HCT116 (cell line): Measurements from ENCODE around the gene NCF4. TPM values are rescaled to one million over a fixed set of nuclear protein-coding genes. Genes with fewer than 3 reads are reported as not detected.

Experiments used
- ATAC-seq: fragments of 200-7000 bp; cut with Tn5 transposase; 2 replicates; pipeline ENCODE4 v1.9.1; 2020; ENCODE audit warnings: mild to moderate bottlenecking, moderate library complexity
- BruUV-seq: library from RNA; stranded (reverse); fragments of 400-500 nt; replicated peaks from 2 replicates; lab custom pipeline; 2021; lab: Mats Ljungman, UMichigan
- CTCF ChIA-PET: fragments of 300-600 bp; sonication (Branson Sonifier 250); formaldehyde crosslinking; loops from one replicate; lab custom pipeline; 2021; ENCODE audit warnings: antibody characterized with exemption; lab: Charles Lee
- POLR2A ChIA-PET: fragments of 300-600, 350-600 bp; sonication (Branson Sonifier 250); formaldehyde crosslinking; loops from one replicate; lab custom pipeline; 2021; ENCODE audit warnings: antibody characterized with exemption; lab: Charles Lee
- RAD21 ChIA-PET, 2 experiments: fragments of 300-600 bp; sonication (Branson Sonifier 250); formaldehyde crosslinking; loops; one replicate each; lab custom pipeline; 2023; ENCODE audit warnings: low total read pairs in 2 of 2; ENCODE audit not compliant: uncharacterized antibody in 2 of 2, unreplicated experiment in 2 of 2, low non-redundant PET in 1 of 2; lab: Charles Lee
- DNase-seq: peaks from one replicate; pipeline ENCODE4 v3.0.0-alpha.2; 2010; ENCODE audit warnings: low read depth, low spot score
- H2AFZ ChIP-seq: fragments of 200-600 bp; shearing (Covaris generic), sonication (generic); 2 replicates; pipeline ENCODE4 v1.6.1; 2017; ENCODE audit warnings: low read depth, mixed run types, mixed read lengths, antibody characterized with exemption, low read length; ENCODE audit not compliant: poor library complexity, severe bottlenecking
- H3K27ac ChIP-seq: 2 replicates; pipeline ENCODE4 v1.5.1; 2012; ENCODE audit warnings: low read depth, low read length
- H3K27me3 ChIP-seq: fragments of 200-600 bp; sonication (generic); 2 replicates; pipeline ENCODE4 v1.6.1; 2016; ENCODE audit warnings: mixed run types, low read length, mixed read lengths; ENCODE audit not compliant: insufficient read depth
- H3K36me3 ChIP-seq, 2 experiments: fragments of 200-500 bp in 1 of 2; fragments of 200-600 bp in 1 of 2; sonication (Bioruptor generic) in 1 of 2; sonication (generic) in 1 of 2; 2 replicates each; pipeline versions ENCODE4 v1.5.1 to v1.6.1; 2014 to 2016; ENCODE audit warnings: low read length in 2 of 2, inconsistent platforms in 1 of 2, mixed read lengths in 1 of 2, mixed run types in 1 of 2; ENCODE audit not compliant: insufficient read depth in 2 of 2, control insufficient read depth in 1 of 2
- H3K4me1 ChIP-seq, 2 experiments: fragments of 200-600 bp in 1 of 2; sonication (generic) in 1 of 2; 2 replicates each; pipeline versions ENCODE4 v1.5.1 to v1.6.1; 2012 to 2017; ENCODE audit warnings: low read length in 2 of 2, inconsistent platforms in 1 of 2, mild to moderate bottlenecking in 1 of 2, mixed read lengths in 1 of 2, mixed run types in 1 of 2, moderate library complexity in 1 of 2; ENCODE audit not compliant: insufficient read depth in 2 of 2, control insufficient read depth in 1 of 2
- H3K4me2 ChIP-seq: fragments of 200-600 bp; sonication (generic); 2 replicates; pipeline ENCODE4 v1.6.1; 2017; ENCODE audit warnings: mixed run types, low read length, mixed read lengths
- H3K4me3 ChIP-seq, 2 experiments: fragments of 200-600 bp in 1 of 2; sonication (generic) in 1 of 2; replicated peaks in 1 of 2; 2 replicates each; pipeline ENCODE4 v1.5.1; 2011 to 2016; ENCODE audit warnings: low read length in 2 of 2, control low read depth in 1 of 2, low read depth in 1 of 2, mild to moderate bottlenecking in 1 of 2, mixed read lengths in 1 of 2, mixed run types in 1 of 2
- H3K79me2 ChIP-seq: fragments of 200-600 bp; sonication (generic); 2 replicates; pipeline ENCODE4 v1.6.1; 2017; ENCODE audit warnings: mild to moderate bottlenecking, mixed run types, low read length, moderate library complexity, mixed read lengths; ENCODE audit not compliant: insufficient read depth
- H3K9ac ChIP-seq: fragments of 200-600 bp; sonication (generic); 2 replicates; pipeline ENCODE4 v1.6.1; 2016; ENCODE audit warnings: low read length, mixed read lengths
- H3K9me2 ChIP-seq: fragments of 200-600 bp; sonication (generic), shearing (Covaris generic); 2 replicates; pipeline ENCODE4 v1.6.1; 2017; ENCODE audit warnings: mixed run types, mild to moderate bottlenecking, moderate library complexity; ENCODE audit not compliant: insufficient read depth
- H3K9me3 ChIP-seq, 2 experiments: fragments of 200-500 bp in 1 of 2; fragments of 200-600 bp in 1 of 2; sonication (Bioruptor generic) in 1 of 2; sonication (generic) in 1 of 2; 2 replicates each; pipeline ENCODE4 v1.6.1; 2014 to 2017; ENCODE audit warnings: low read length in 2 of 2, mixed read lengths in 2 of 2, inconsistent platforms in 1 of 2, low read depth in 1 of 2, mild to moderate bottlenecking in 1 of 2, mixed run types in 1 of 2, moderate library complexity in 1 of 2; ENCODE audit not compliant: control insufficient read depth in 1 of 2, insufficient read depth in 1 of 2
- H4K20me1 ChIP-seq: fragments of 200-600 bp; sonication (generic), shearing (Covaris generic); 2 replicates; pipeline ENCODE4 v1.6.1; 2017; ENCODE audit warnings: mixed run types, mild to moderate bottlenecking, moderate library complexity; ENCODE audit not compliant: insufficient read depth
- CBX3 ChIP-seq: IDR thresholded peaks from 2 replicates; pipeline ENCODE4 v1.6.1; 2012; ENCODE audit warnings: low read depth
- CTCF ChIP-seq, 3 experiments: fragments of 200-600 bp in 1 of 3; sonication (generic) in 1 of 3; IDR thresholded peaks in 2 of 3; conservative IDR thresholded peaks in 1 of 3; 2 replicates each; pipeline ENCODE4 v1.5.1; 2012 to 2017; ENCODE audit warnings: low read depth in 2 of 3, low read length in 2 of 3, antibody characterized with exemption in 1 of 3, borderline replicate concordance in 1 of 3, control low read depth in 1 of 3, mild to moderate bottlenecking in 1 of 3, mixed read lengths in 1 of 3, mixed run types in 1 of 3, moderate library complexity in 1 of 3; ENCODE audit not compliant: insufficient read depth in 1 of 3
- FOSL1 ChIP-seq: IDR thresholded peaks from 2 replicates; pipeline ENCODE4 v1.6.1; 2012; ENCODE audit warnings: low read depth
- POLR2AphosphoS5 ChIP-seq: IDR thresholded peaks from 2 replicates; pipeline ENCODE4 v1.6.1; 2011; ENCODE audit warnings: mild to moderate bottlenecking, low read depth, low read length, moderate library complexity
- REST ChIP-seq: IDR thresholded peaks from 2 replicates; pipeline ENCODE4 v1.6.1; 2012; ENCODE audit warnings: low read depth
- ZFX ChIP-seq: fragments of 450-650 bp; IDR thresholded peaks from 2 replicates; pipeline ENCODE4 v1.6.1; 2017
- intact Hi-C: fragments of 100-400 bp; cut with micrococcal nuclease; formaldehyde crosslinking; loops from 2 replicates; pipeline ENCODE4 v1.10.0; 2022
- total RNA-seq: library from RNA; stranded (reverse); gene quantifications from one replicate; pipeline ENCODE4 v1.2.1, GENCODE V29; 2021; ENCODE audit not compliant: unreplicated experiment

The NCF4 gene
- total RNA-seq, 1 experiment from 2014 or later, result 0.37 TPM

- H4K20me1 ChIP-seq, result no peaks in the 10 kb centered on the region
- H3K27me3 ChIP-seq, result no peaks in the 10 kb centered on the region
- intact Hi-C loops, result loop anchor here (5.0 kb wide), 1 partner anchor 105 kb away; no protein-coding TSS in a partner anchor
- H3K9me3 ChIP-seq, result no peaks in the 10 kb centered on the region
- H3K27ac ChIP-seq, result no peak overlapping the region
- POLR2A ChIA-PET, result interaction anchor here (1.5 kb wide), 1 partner anchor 326 kb away, joined by 3 read pairs; no protein-coding TSS in a partner anchor
- no peaks in the 10 kb centered on the region for H3K36me3 ChIP-seq
- no peak for ATAC-seq
- H3K4me1 ChIP-seq, result peaks cover 24 to 51% of the 10 kb centered on the region in 2 experiments; a peak in 3 of 4 replicates
- H3K79me2 ChIP-seq, result no peaks in the 10 kb centered on the region
- TF ChIP-seq CBX3, result peak; percentile 51; the same call in 1 of the 2 replicates
- no peak for TF ChIP-seq POLR2AphosphoS5
- no TSS peak for BruUV-seq
- DNase-seq, result no peak
- H3K9ac ChIP-seq, result no peak overlapping the region
- RAD21 ChIA-PET, result no interaction called here
- H2AFZ ChIP-seq, result no peak overlapping the region
- H3K4me2 ChIP-seq, result peak overlapping the region; percentile 64
- no peak overlapping the region for H3K4me3 ChIP-seq
- CTCF ChIA-PET, result interaction anchor here (1.1 to 6.9 kb wide), 5 partner anchors 13 to 387 kb away, joined by 3 to 40 read pairs (median 8); no protein-coding TSS in a partner anchor
- H3K9me2 ChIP-seq, result no peaks in the 10 kb centered on the region
These were observed 11.3 kb downstream of the NCF4 start for GRCh38 chr22:36872084-36872483.

GRCh38 chr22:36872866-36873498 lies 12.2 kb downstream of the NCF4 start:
- no peaks in the 10 kb centered on the region for H3K9me2 ChIP-seq
- POLR2A ChIA-PET, result no interaction called here
- no peak overlapping the region for H2AFZ ChIP-seq
- no peaks in the 10 kb centered on the region for H3K27me3 ChIP-seq
- no peak overlapping the region for H3K9ac ChIP-seq
- TF ChIP-seq REST, result no peak
- no peak for TF ChIP-seq CTCF (IDR thresholded peaks at IDR 0.05 in 2 of 3, conservative IDR thresholded peaks at IDR 0.05 in 1 of 3; ENCODE audit: borderline replicate concordance in 1 of 3, insufficient read depth in 1 of 3, low read depth in 2 of 3, low read length in 2 of 3)
- TF ChIP-seq FOSL1, result no peak
- TF ChIP-seq ZFX, result no peak
- TF ChIP-seq, all 23 proteins: peak for 0
- Histone ChIP-seq H3K79me2 (no peaks in the 10 kb centered on the region), H3K4me2 (no peak overlapping the region), H3K4me1 (peaks cover 24 to 51% of the 10 kb centered on the region in 2 experiments; a peak in 3 of 4 replicates), H3K36me3 (no peaks in the 10 kb centered on the region), H3K4me3 (no peak overlapping the region), H3K9me3 (no peaks in the 10 kb centered on the region), H4K20me1 (no peaks in the 10 kb centered on the region), H3K27ac (no peak overlapping the region)
- DNase-seq (no peak), ATAC-seq (no peak)
- CTCF ChIA-PET, result interaction anchor here (1.0 to 6.9 kb wide), 4 partner anchors 15 to 104 kb away, joined by 5 to 40 read pairs (median 7); no protein-coding TSS in a partner anchor
- RAD21 ChIA-PET, result no interaction called here
- intact Hi-C loops, result loop anchor here (5.0 kb wide), 1 partner anchor 104 kb away; no protein-coding TSS in a partner anchor
- no TSS peak for BruUV-seq
